HG03432 (cell line): ENCODE data around the gene GTPBP6.
"Not testable (repeated sequence)": the region's sequence is repeated elsewhere in the genome, so short reads cannot be mapped to it uniquely, and the experiment has no call there.

ENCODE experiments used
- ATAC-seq: cut with Tn5 transposase; IDR thresholded peaks from one replicate; pipeline ENCODE4 v1.9.1; 2021; ENCODE audit warnings: mild to moderate bottlenecking, moderate library complexity; ENCODE audit not compliant: unreplicated experiment

GTPBP6 gene

DNA sequence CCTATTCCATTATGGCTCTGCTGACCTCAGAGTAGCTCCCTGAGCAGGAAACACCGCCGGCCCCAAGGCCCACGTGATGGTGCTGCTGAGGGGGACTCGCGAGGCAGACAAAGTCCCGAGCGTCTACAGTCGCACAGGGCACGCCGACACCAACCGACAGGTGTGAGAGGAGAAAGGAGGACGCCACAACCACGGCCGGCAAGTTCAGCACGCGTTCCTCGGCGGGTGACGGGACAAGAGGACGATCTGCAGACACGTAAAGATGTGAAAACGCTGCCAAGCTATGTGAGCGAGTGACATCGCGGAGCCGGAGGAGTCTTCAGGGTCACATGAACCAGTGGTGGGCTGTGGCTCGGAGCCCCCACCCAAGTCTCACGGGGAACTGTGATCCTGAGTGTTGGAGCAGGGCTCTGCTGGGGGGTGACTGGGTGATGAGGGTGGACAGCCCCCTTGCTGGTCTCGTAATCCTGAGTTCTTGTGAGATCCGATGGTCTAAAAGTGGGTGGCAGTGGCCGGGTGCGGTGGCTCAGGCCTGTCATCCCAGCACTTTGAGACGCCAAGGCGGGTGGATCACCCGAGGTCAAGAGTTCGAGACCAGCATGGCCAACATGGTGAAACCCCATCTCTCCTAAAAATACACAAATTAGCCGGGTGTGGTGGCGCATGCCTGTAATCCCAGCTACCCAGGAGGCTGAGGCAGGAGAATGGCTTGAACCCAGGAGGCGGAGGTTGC, 34.2 kb upstream of the GTPBP6 start:
- ATAC-seq, result no peak

DNA sequence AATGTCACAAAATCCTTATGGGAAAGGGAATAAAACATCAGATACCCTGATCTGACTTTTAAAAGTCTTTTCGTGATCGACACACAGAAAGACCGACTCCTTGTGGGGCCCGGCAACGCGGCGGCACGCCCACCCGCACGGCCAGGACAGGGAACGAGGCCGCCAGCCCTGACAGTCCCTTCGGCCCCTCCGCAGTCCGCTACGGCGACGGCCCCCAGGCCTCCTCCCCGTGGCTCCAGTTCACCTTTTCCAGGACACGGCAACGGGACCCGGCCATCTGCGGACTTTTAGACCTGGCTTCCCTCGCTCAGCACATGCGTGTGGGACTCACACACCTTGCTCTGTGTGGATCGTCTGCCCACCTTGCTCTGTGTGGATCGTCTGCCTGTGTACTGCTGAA, 33.6 kb upstream of the GTPBP6 start:
- ATAC-seq, result no peak

DNA sequence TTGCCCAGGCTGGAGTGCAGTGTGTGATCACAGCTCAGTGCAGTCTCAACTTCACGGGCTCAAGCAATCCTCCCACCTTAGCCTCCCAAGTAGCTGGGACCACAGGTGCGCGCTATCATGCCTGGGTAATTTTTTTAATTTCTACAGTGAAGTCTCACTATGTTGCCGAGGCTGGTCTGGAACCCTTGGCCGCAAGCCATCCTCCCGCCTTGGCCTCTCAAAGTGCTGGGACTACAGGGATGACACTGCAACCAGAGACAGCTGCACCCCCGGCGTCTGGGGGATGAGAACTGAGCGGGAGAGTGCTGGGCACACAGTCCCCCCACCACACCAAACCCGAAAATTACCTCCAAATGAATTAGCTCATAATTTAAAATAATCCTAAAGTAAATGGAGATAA, 33.1 kb upstream of the GTPBP6 start:
- ATAC-seq, result no peak

DNA sequence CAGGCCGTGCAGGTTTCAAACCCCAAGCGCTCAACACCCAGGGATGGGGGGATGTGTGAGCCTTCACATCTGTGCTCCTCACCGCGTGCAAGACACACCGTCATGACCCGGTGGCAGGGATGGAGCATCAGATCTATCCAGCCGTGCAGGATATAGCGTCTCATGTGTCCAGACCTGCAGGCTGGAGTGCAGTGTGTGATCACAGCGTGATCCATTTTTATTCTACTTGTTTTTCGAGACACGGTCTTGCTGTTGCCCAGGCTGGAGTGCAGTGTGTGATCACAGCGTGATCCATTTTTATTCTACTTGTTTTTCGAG, 32.7 kb upstream of the GTPBP6 start:
- ATAC-seq, result not testable (repeated sequence)

DNA sequence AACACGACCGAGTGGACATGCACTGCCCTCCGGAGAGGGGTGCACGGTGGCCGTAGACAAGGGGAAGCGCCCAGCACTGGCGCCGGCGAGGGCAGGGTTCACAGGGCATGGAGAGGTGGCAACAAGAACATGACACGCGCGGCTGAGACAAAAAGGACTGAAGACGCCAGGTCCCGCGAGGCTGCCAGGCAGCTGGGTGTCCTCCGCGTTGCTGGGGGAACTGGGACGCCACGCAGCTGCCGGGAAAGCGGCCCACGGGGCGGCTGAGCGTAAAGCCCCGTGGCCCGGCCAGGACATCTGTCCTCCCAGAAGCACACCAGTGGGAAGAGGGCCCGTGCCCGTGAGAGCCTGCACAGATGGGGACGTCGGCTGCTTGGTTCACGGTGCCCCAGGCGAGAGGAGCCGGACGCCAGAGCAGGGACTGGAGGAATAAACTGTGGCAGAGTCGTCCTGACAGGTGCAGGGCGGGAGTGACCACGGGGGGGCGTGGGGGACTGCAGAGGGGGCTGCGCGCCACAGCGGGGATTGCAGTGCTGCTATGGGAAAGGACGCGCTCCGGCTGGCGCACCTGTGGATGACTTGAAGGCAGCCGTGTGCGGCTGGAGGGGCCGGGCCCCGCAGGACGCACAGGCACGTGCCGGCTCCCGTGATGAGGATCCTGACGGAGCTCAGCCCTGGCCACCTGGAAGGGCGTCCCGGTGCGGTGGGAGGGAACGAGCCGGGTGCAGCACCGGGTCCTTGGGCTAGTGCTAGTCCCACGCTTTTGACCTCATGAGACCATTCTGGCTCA, 32.1 kb upstream of the GTPBP6 start:
- no peak for ATAC-seq

DNA sequence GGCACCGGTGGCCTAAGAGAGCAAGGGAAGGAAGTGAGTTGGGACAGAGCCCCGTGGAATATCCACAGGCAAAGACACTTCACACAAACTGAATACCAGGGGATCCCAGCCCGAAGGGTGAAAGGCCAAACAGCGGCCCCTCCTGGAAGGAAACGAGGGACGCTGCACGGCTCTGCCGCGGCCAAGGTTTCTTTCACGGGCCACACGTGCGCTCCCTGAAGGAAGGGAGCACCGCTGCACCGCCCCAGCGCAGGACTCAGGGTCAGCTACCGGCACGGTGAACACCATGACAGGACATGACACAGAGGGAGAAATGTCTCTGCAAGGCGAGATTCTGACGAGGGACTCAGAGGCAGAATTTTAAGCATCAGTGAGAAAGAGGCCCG, 31.5 kb upstream of the GTPBP6 start:
- ATAC-seq, result no peak

DNA sequence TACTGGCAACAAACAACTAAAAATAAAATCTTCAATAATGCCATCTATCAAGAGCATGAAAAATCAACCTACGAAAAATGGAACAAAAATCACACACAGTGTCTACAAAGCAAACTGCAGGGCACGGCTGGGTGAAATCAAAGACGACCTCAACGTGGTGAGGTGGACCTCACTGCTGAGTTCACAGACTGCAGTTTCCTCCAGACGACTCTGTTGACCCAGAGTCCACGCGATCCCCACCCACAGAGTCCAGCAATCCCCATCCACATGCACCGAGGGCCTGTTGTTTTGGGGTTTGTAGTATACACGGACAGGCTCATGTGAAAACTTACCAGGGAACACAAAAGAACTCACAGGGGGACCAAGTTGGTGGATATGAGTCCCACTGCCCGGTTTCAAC, 31.1 kb upstream of the GTPBP6 start:
- ATAC-seq, result no peak

DNA sequence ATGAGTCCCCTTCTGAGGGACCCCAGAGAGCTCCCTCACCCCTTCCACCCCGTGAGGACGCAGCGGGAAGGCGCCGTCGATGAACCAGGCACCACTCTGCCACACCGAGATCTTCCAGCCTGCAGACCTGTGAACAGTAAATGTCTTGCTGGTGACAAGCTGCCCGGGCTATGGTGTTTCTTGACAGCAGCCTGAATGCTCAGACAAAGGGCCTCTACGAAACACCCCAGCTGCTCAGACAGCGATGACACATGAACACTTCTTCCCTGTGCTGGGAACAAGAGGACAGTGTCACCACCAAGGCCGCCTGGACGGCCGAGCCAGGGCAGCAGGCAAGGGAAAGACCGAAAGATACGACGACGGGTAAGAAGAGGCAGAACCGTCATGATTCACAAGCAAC, 30.6 kb upstream of the GTPBP6 start:
- no peak for ATAC-seq

DNA sequence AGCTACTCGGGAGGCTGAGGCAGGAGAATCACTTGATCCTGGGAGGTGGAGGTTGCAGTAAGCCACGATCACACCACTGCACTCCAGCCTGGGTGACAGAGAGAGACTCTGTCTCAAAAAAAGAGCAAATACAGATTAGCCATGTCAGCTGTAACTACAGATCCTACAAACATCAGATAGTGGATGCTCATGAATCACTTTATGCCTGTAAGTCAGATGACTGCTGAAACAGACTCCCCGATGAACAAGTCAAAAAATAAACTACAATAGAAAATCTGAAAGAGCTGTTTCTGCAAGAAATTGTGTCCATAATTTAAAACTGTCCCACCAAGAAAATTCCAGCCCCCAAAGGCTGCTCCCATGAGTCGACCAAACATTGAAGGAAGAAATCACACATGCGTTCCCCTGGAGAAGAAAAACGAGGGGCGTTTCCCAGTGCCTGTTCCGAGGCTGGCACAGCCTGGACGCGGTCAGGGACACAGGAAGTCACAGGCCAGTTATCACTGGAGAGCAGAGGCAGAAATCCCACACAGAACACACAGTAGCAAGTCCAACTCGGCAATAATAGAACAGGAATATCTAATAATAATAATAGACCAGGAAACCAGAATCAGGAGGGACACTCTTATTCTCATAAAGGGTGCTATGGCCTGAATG, 30.0 kb upstream of the GTPBP6 start:
- no peak for ATAC-seq

DNA sequence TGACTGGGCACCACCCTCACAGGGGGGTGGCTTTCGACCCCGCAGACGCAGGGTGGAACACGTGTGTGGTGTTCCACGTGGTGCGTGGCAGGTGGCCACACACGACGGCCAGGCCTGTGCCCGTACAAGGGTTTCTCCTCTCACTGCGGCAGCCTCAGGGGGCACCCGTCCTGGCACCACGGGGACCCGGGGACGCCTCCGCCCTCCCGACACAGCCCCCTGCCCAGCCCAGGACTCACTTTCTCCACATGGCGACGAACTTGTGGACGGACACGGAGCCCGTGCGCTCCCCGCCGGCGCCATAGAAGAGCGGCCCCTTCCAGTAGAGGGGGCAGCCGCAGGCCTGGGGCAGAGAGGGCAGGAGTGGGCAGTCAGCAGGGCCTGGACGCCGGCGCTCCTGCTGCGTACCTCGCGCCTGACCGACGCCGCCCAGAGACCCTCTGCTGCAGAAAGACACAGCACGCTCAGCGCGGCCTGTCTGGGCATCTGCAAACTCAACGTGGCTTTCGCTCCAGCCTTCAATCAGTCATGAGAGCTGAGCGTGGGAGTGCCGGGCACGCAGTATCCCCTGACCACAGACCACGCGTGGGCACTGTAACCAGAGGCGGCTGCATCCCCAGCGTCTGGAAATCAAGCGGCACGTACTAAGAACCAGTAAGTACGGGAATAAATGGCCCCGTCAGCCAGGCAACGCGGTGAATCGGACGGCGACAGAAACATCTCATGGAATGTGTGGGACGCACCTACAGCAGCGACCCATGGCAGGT, 28.9 kb upstream of the GTPBP6 start:
- no peak for ATAC-seq

DNA sequence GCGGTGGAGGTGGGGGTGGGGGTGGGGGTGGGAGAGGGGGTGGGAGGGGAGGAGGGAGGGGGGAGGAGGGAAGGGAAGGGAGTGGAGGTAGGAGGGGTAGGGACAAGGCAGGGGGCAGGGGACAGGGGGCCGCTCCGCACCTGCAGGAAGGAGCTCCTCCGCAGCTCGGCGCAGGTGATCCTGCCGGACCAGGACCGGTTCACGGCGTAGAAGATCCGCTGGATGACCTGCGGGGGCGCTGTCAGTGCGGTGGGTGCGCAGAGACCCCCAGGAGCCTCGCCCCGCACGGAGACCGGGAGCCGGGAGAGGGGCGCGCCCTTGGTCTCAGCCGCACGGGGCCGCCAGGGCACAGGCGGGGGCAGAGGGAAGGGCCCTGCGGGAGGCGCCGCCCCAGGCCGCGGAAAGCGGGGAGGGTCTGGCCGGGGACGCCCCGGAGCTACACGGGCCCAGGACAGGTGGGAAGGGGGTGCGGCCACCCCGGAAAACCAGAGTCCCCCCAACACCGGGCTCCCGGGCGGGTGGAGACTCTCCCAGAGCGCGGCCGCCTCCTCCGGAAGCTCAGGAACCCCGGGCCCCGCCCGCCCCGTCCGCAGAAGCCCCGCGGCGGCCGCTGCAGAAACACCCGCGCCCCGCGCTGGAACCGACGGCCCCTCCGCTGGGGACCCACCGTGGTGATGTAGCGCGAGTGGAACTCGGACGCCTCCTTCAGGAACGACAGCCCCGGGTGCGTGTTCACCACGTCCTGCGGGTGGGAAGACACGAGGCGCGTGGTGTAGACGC, 27.6 kb upstream of the GTPBP6 start:
- ATAC-seq, result no peak

DNA sequence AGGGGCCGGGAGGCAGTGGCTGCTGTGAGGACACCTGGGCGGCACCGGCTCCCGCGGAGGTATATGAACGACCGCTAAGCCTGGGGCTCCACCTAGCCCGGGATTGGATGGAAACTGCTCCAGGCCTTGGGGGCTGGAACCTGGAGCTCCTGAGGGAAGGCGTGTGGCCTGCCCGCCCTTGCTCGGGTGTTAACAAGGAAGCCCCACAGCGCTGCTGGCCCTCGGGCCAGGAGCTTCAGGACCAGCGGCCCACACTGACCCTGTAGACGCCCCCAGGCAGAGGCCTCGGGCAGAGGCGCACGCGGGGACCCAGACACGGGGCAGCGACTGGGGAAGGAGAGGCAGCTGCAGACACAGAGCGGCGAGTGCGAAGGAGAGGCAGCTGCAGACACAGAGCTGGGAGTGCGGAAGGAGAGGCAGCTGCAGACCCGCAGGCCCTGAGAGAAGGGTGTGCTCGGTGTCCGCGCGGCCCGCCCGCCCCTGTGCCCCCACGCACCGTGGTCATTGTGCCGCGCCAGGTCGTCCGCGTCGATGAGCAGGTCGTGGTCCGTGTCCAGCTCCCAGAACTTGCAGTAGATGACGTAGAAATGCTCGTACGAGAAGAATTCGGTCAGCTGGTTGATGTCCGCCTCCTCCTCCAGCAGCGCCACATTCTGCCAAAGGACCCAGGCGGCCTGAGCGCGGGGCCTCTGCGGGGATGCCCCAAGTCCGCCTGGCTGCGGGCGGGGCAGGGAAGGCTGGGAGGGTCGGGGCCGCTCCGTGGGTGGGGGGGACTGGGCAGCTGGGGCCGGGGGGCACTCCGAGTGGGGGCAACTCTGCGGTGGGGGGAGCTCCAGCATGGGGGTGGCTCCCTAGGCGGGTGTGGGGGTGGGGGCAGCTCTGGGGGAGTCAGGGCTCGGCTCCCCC, 26.7 kb upstream of the GTPBP6 start:
- ATAC-seq, result no peak

DNA sequence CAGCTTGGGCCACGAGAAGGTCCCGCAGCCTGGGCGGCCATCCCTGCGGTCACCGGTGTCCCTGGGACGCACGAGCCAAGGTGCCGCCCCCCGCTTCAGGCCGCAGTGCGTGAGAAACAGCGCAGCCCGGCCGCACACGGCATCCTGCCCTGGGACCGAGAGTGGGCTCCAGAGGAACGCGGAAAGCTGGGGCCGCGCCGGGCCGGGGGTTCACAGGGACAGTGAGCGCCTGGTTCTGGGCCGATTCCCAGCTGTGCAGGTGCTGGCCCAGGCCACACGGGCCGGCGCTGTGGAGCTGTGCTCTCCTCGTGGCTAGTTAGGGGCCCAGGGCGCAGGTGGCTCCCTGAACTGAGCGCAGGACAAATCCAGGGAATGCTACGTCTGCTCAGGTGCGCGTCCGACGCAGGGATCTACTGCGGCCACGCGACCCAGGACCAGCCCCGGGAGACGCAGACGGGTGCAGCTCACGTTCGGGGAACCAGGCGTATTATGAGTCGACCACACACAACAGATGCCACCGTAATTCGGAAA, 25.8 kb upstream of the GTPBP6 start:
- ATAC-seq, result no peak

DNA sequence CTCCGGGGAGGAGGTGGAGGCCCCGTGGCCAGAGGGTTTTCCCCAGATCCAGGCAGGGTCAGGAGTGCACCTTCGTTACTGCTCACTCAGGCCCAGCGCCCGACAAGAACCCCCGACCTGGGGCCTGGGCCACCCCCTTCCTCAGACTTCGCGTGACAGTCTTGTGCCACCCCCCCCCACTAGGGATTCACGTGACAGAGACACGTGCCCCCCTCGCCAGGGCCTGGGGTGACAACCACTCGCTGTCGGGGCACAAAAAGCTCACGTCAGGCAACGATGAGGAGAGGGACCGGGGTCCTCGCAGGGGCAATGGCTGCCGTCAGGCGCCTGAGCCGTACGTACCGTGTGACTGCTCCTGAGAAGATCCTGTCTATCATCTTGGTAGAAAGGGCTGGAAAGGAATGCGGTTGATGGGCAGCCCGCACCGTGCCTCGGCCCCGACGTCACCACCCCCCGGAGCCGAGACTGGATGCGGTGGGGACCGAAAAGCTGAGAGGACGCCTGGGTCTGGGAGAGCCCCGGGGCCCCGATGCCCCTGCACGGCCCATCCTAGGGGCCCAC, 23.0 kb upstream of the GTPBP6 start:
- no peak for ATAC-seq

DNA sequence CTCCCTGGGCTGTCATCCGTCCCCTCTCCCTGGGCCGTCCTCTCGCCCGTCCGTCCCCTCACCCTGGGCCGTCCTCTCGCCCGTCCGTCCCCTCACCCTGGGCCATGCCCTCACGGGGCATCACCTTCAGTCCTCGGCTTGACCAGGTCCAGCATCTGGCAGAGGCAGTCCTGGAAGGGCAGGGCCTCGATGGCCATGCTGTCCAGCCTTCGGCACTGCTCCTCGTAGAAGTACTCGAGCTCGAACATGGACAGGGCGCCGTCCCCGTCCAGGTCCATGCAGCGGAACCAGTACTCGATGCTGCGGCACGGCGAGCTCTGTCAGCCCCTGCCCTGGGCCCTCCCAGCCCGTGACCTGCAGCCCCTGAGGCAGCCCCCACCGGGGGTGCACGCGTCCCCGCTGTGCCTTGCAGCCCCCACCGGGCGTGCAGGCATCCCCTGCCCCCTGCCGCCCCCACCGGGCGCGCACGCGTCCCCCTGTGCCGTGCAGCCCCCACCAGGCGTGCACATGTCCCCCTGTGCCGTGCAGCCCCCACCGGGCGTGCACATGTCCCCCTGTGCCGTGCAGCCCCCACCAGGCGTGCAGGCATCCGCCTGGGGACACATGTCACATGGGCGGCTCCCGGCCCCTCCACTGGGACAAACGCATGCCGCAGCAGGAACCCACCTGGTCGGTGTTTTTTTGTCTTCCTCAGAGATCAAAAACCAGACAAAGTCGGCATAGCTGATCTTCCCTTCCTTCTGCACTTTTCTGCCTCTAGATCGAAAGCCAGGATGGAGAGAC, 22.2 kb upstream of the GTPBP6 start:
- ATAC-seq, result no peak

DNA sequence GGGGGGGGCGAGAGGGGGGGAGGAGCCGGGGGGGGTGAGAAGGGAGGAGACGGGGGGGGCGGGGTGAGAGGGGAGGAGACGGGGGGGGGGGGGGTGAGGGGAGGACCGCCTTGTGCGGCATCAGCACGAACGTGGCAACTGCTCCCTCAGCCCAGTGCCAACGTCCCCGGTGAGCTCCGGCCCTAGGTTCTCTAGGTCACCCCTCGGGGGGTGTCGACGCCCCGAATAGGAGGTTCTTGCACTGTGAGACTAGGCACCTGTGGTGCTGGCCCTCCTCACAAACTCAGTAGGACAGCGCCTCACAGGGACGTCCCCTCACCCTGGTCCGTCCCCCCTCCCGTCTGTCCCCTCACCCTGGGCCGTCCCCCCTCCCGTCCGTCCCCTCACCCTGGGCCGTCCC, 21.5 kb upstream of the GTPBP6 start:
- no peak for ATAC-seq

DNA sequence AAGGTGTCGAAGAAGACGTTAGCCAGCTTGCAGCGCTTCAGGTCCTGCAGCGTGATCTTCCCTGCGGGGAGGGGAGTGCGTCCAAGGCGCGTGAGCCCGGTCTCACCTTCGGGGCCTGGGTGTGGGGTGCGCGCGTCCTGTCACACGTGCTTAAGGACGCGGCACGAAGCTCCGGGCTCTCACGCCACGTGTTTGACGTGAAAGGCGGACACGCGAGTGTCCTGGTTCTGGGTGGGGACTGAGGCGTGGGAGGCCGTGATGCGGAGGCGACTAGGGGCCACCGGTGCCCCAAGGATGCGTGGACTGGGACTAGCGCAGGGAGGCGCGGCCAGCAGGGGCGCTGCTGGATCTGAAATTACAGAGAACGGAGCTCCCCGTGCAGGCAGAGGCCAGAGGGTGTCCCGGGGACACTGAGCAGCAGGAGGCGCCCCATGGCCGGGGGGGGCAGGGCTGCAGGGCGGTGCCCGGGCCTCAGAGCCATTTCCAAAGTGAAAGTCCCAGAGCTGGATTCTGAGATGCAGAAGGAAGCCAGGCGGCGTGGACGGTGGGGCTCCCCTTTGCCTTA, 20.3 kb upstream of the GTPBP6 start:
- no peak for ATAC-seq

DNA sequence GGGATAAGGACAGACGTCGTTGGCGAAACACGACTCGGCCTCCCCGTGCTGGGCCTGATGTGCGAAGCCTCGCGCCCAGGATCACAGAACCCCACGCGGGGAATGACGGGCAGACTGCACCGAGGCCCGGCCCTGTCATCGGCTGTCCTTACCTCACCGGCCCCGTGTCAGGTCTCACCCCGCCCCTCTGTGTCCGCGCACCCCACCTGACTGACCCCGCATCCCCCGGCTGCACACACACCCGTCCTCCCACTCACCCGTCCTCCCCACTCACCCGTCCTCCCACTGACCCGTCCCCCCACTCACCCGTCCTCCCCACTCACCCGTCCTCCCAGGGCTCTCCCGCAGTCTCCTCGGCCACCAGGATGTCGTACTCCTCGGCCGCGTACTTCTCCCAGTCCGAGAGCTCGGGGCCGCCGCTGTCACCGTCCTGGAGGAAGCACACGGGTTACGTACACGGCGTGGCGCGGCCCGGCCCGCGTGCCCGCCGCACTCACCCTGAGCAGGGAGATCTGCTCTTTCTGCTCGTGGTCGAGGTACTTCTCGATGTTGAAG, 19.8 kb upstream of the GTPBP6 start:
- no peak for ATAC-seq
